Uterus (tissue), 4 donors: ENCODE data around the gene AIFM2. TPM values are rescaled to one million over a fixed set of nuclear protein-coding genes. Genes with fewer than 3 reads are reported as not detected.
A peak's percentile ranks its signal among the peaks of the same experiment; 100 is the strongest.

Experiments used
- DNase-seq, 2 donors: peaks; one replicate each; pipeline ENCODE4 v3.0.0-alpha.2; 2019 to 2020
- H3K27ac ChIP-seq, 2 donors: fragments of 200-600 bp; sonication (generic); 1 replicate in 1 of 2; 2 replicates in 1 of 2; pipeline ENCODE4 v1.5.1; 2016 to 2018
- H3K27me3 ChIP-seq, 2 donors: fragments of 200-600 bp; sonication (generic); one replicate each; pipeline ENCODE4 v1.5.1; 2018 to 2019; ENCODE audit warnings: control low read depth in 1 of 2
- H3K36me3 ChIP-seq, 2 donors: fragments of 200-600 bp; sonication (generic); one replicate each; pipeline ENCODE4 v1.5.1; 2019; ENCODE audit warnings: control low read depth in 1 of 2
- H3K4me1 ChIP-seq, 2 donors: fragments of 200-600 bp; sonication (generic); one replicate each; pipeline ENCODE4 v1.5.1; 2018 to 2019; ENCODE audit warnings: control low read depth in 1 of 2
- H3K4me3 ChIP-seq, 2 donors: fragments of 200-600 bp; sonication (generic); 1 replicate in 1 of 2; 2 replicates in 1 of 2; pipeline ENCODE4 v1.5.1; 2018 to 2019; ENCODE audit warnings: mild to moderate bottlenecking in 1 of 2
- H3K9me3 ChIP-seq, 2 donors: fragments of 200-600 bp; sonication (generic); one replicate each; pipeline ENCODE4 v1.5.1; 2019; ENCODE audit warnings: control low read depth in 1 of 2
- POLR2A ChIP-seq, 2 donors: fragments of 450-650 bp; IDR thresholded peaks; one replicate each; pipeline ENCODE4 v1.6.1; 2016; ENCODE audit warnings: antibody characterized with exemption in 2 of 2, mild to moderate bottlenecking in 1 of 2, moderate library complexity in 1 of 2
- intact Hi-C: fragments of 100-400 bp; cut with DNase I; formaldehyde crosslinking; loops from one replicate; pipeline ENCODE4 v1.15.1; 2023; ENCODE audit warnings: low total_unique reads
- total RNA-seq, 4 donors: library from RNA; depleted of rRNA in 3 of 4; stranded (reverse); fragments of >200 nt in 3 of 4; gene quantifications; one replicate each; pipeline versions ENCODE4 v1.1.0 to v1.2.4, GENCODE V29; 2014 to 2023
- TF ChIP-seq, protein P1 (sequence below), 4 experiments: fragments of 200-600 bp in 2 of 4; fragments of 450-650 bp in 2 of 4; sonication (generic) in 2 of 4; IDR thresholded peaks; one replicate each; pipeline ENCODE4 v1.5.1; 2016 to 2019; ENCODE audit warnings: antibody characterized with exemption in 4 of 4, mild to moderate bottlenecking in 2 of 4, moderate library complexity in 1 of 4
- donor health status: DM: yes; HTN: yes; CAD: no.

AIFM2 gene
- total RNA-seq, 4 donors from 2014 or later = 3.5 to 14.0 (median 8.5) TPM

GRCh38 chr10:70174058-70174741, 41.6 kb upstream of the AIFM2 start:
- H3K4me3 ChIP-seq = no peak overlapping the region
- no peaks in the 10 kb centered on the region for H3K9me3 ChIP-seq
- DNase-seq = no peak
- no peaks in the 10 kb centered on the region for H3K4me1 ChIP-seq
- TF ChIP-seq, protein P1, sequence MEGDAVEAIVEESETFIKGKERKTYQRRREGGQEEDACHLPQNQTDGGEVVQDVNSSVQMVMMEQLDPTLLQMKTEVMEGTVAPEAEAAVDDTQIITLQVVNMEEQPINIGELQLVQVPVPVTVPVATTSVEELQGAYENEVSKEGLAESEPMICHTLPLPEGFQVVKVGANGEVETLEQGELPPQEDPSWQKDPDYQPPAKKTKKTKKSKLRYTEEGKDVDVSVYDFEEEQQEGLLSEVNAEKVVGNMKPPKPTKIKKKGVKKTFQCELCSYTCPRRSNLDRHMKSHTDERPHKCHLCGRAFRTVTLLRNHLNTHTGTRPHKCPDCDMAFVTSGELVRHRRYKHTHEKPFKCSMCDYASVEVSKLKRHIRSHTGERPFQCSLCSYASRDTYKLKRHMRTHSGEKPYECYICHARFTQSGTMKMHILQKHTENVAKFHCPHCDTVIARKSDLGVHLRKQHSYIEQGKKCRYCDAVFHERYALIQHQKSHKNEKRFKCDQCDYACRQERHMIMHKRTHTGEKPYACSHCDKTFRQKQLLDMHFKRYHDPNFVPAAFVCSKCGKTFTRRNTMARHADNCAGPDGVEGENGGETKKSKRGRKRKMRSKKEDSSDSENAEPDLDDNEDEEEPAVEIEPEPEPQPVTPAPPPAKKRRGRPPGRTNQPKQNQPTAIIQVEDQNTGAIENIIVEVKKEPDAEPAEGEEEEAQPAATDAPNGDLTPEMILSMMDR (IDR thresholded peaks at IDR 0.05) = no peak
- TF ChIP-seq POLR2A (IDR thresholded peaks at IDR 0.05) = no peak
- H3K27me3 ChIP-seq = no peaks in the 10 kb centered on the region
- H3K27ac ChIP-seq = no peak overlapping the region
- no peaks in the 10 kb centered on the region for H3K36me3 ChIP-seq
- intact Hi-C loops = no loop called here

DNA sequence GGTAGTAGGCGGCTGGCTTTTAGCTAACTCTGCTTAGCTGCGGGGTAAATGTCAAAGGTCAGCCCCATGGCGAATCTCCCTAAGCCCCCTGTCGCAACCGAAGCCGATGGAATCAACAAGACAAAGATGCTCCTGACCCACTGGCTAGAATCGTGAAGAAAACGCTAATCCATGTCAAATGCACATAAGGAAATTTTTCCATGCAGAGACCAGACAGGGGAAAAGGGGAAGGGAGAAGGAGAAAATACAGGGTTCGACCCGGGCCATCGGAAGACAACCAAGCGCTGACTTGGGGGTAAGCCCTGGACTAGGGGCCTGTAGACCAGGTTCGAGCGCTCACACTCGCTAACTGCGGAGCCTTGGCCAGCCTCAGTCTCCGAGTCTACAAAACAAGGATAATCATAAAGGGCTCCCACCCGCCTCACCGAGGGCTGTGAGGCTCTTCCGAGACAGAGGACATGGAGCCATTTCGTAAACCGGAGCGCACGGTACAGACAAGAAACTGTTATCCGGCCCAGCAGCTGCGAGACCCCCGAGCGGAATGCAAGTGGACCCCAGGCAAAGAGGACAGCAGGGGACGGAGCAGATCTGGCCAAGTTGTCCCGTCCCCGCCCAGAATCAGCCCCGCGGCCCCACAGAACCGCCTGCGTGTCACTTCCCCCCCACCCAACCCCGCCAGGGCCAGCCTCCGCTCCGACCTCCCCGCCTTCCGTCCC, 37.2 kb upstream of the AIFM2 start:
- TF ChIP-seq, protein P1 (IDR thresholded peaks at IDR 0.05) = no peak
- TF ChIP-seq POLR2A (IDR thresholded peaks at IDR 0.05) = no peak
- Histone ChIP-seq H3K9me3 (no peaks in the 10 kb centered on the region), H3K27ac (peak overlapping the region; percentile 90 to 91), H3K4me1 (peaks cover 0 to 6% of the 10 kb centered on the region in 2 donors), H3K36me3 (no peaks in the 10 kb centered on the region), H3K4me3 (peak overlapping the region; percentile 68 to 95), H3K27me3 (no peaks in the 10 kb centered on the region)
- no peak for DNase-seq
- intact Hi-C loops = no loop called here

DNA sequence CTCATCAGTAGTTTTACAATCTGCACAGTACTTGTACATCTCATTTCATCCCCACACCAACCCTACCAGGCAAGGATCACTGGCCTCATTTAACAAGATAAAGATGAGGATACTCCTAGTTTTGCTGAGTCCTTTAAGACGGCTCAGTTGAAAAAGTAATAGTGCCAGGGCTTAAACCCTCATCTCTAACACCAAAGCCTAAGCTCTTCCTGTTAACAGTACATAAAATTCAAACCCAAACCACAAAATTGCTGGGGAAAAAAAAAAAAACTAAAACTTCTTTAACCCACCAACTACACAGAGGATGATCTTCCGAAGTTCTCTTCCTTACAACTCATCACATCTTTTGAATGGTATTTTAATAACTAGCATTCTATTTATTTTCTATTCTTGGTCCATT, 36.4 kb upstream of the AIFM2 start:
- H3K27ac ChIP-seq = peak overlapping the region in 1 of 2 donors; percentile 91
- no peaks in the 10 kb centered on the region for H3K27me3 ChIP-seq
- peaks cover 0 to 6% of the 10 kb centered on the region in 2 donors for H3K4me1 ChIP-seq
- no peak for TF ChIP-seq POLR2A (IDR thresholded peaks at IDR 0.05)
- TF ChIP-seq, protein P1 (IDR thresholded peaks at IDR 0.05) = no peak
- intact Hi-C loops = no loop called here
- no peaks in the 10 kb centered on the region for H3K9me3 ChIP-seq
- DNase-seq = no peak
- H3K36me3 ChIP-seq = no peaks in the 10 kb centered on the region
- peak overlapping the region; percentile 68 to 95 for H3K4me3 ChIP-seq

DNA sequence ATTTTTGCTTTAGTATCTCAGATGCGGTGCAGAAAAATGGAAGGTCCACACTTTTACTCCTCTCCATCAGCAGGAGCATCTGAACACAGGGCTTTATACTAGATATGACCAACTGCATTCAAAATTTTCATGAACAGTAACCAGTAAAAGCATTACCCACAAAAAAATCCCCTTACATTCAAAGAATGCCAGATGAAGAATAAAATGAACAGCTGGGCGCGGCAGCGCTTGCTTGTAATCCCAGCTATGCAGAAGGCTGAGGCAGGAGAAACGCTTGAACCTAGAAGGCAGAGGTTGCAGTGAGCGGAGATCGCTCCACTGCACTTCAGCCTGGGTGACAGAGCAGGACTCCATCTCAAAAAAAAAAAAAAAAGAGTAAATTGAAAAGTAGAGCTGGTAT, 34.6 kb upstream of the AIFM2 start:
- no peak for TF ChIP-seq POLR2A (IDR thresholded peaks at IDR 0.05)
- TF ChIP-seq, protein P1 (IDR thresholded peaks at IDR 0.05) = no peak
- Histone ChIP-seq H3K4me3 (no peak overlapping the region), H3K27me3 (no peaks in the 10 kb centered on the region), H3K9me3 (no peaks in the 10 kb centered on the region), H3K27ac (no peak overlapping the region), H3K36me3 (no peaks in the 10 kb centered on the region), H3K4me1 (peaks cover 0 to 6% of the 10 kb centered on the region in 2 donors)
- DNase-seq = no peak
- intact Hi-C loops = no loop called here

- Histone ChIP-seq H3K9me3 (no peaks in the 10 kb centered on the region), H3K27me3 (no peaks in the 10 kb centered on the region), H3K36me3 (no peaks in the 10 kb centered on the region), H3K4me1 (peaks cover 0 to 6% of the 10 kb centered on the region in 2 donors), H3K27ac (no peak overlapping the region), H3K4me3 (no peak overlapping the region)
- TF ChIP-seq POLR2A (IDR thresholded peaks at IDR 0.05) = no peak
- TF ChIP-seq, protein P1 (IDR thresholded peaks at IDR 0.05) = no peak
- DNase-seq = no peak
- intact Hi-C loops = no loop called here
These were observed 33.8 kb upstream of the AIFM2 start for GRCh38 chr10:70166394-70166793.
